Measurements from ENCODE around the gene COL1A1. TPM values are rescaled to one million over a fixed set of nuclear protein-coding genes. Genes with fewer than 3 reads are reported as not detected.

COL1A1 gene
- total and polyA plus RNA-seq, 5 donors from 2014 or later: 26.2 TPM; not detected in 4

- peaks cover 0 to 5% (median 0%) of the 10 kb centered on the region in 7 donors for H3K9me3 Mint-ChIP-seq
- peaks cover 22% of the 10 kb centered on the region for H3K4me1 ChIP-seq (ENCODE audit: control insufficient read depth, insufficient read depth, low read length, poor library complexity, severe bottlenecking)
Observed at GRCh38 chr17:50162466-50163254, 38.8 kb downstream of the COL1A1 start.

GRCh38 chr17:50161911-50162288, 39.5 kb downstream of the COL1A1 start:
- DNase-seq (no peak), ATAC-seq (ENCODE audit: low read depth in 2 of 2) (no peak)
- H3K9me3 ChIP-seq (ENCODE audit: control insufficient read depth in 2 of 2, low read length in 2 of 2): no peaks in the 10 kb centered on the region
- Mint-ChIP-seq H3K27ac (peak overlapping the region; percentile 62 to 84 (median 80)), H3K27me3 (peaks cover 9% of the 10 kb centered on the region), H3K36me3 (no peaks in the 10 kb centered on the region), H3K9me3 (peaks cover 0 to 5% (median 0%) of the 10 kb centered on the region in 7 donors), H3K4me1 (peaks cover 10 to 36% (median 22%) of the 10 kb centered on the region in 4 donors), H3K4me3 (peak overlapping the region in 3 of 4 donors; percentile 31 to 68 (median 52))
- no peak overlapping the region for H3K27ac ChIP-seq (ENCODE audit: insufficient read depth, low read length, poor library complexity, severe bottlenecking)
- no peaks in the 10 kb centered on the region for H3K27me3 ChIP-seq (ENCODE audit: control insufficient read depth, insufficient read depth, low read length)
- H3K4me1 ChIP-seq (ENCODE audit: control insufficient read depth, insufficient read depth, low read length, poor library complexity, severe bottlenecking): peaks cover 22% of the 10 kb centered on the region
- H3K4me3 ChIP-seq (ENCODE audit: low read depth, low read length): peak overlapping the region; percentile 80
- no peaks in the 10 kb centered on the region for H3K36me3 ChIP-seq (ENCODE audit: control insufficient read depth, insufficient read depth, low read length)

More at GRCh38 chr17:50162466-50163254, 38.8 kb downstream of the COL1A1 start:
- Mint-ChIP-seq H3K4me1 (peaks cover 10 to 31% (median 22%) of the 10 kb centered on the region in 4 donors), H3K4me3 (peak overlapping the region in 3 of 4 donors; percentile 24 to 43 (median 37)), H3K27ac (peak overlapping the region in 2 of 3 donors; percentile 12 to 70), H3K36me3 (no peaks in the 10 kb centered on the region), H3K27me3 (peaks cover 9% of the 10 kb centered on the region)
- DNase-seq (peak in 1 of 3 donors; percentile 12), ATAC-seq (ENCODE audit: low read depth in 2 of 2) (no peak)
- no peaks in the 10 kb centered on the region for H3K27me3 ChIP-seq (ENCODE audit: control insufficient read depth, insufficient read depth, low read length)
- H3K27ac ChIP-seq (ENCODE audit: insufficient read depth, low read length, poor library complexity, severe bottlenecking): no peak overlapping the region
- no peaks in the 10 kb centered on the region for H3K36me3 ChIP-seq (ENCODE audit: control insufficient read depth, insufficient read depth, low read length)
- no peaks in the 10 kb centered on the region for H3K9me3 ChIP-seq (ENCODE audit: control insufficient read depth in 2 of 2, low read length in 2 of 2)
- H3K4me3 ChIP-seq (ENCODE audit: low read depth, low read length): no peak overlapping the region

- Histone ChIP-seq H3K9me3 (ENCODE audit: control insufficient read depth in 2 of 2, low read length in 2 of 2) (no peaks in the 10 kb centered on the region), H3K4me3 (ENCODE audit: low read depth, low read length) (peak overlapping the region; percentile 80), H3K27ac (ENCODE audit: insufficient read depth, low read length, poor library complexity, severe bottlenecking) (peak overlapping the region; percentile 34), H3K27me3 (ENCODE audit: control insufficient read depth, insufficient read depth, low read length) (no peaks in the 10 kb centered on the region), H3K4me1 (ENCODE audit: control insufficient read depth, insufficient read depth, low read length, poor library complexity, severe bottlenecking) (peaks cover 22% of the 10 kb centered on the region), H3K36me3 (ENCODE audit: control insufficient read depth, insufficient read depth, low read length) (no peaks in the 10 kb centered on the region)
- H3K9me3 Mint-ChIP-seq: peaks cover 0 to 5% (median 0%) of the 10 kb centered on the region in 7 donors
- peaks cover 9% of the 10 kb centered on the region for H3K27me3 Mint-ChIP-seq
- H3K27ac Mint-ChIP-seq: peak overlapping the region; percentile 62 to 84 (median 80)
- H3K36me3 Mint-ChIP-seq: no peaks in the 10 kb centered on the region
- H3K4me3 Mint-ChIP-seq: peak overlapping the region; percentile 31 to 90 (median 60)
- DNase-seq: peak; percentile 90 to 94 (median 91)
- H3K4me1 Mint-ChIP-seq: peaks cover 10 to 36% (median 22%) of the 10 kb centered on the region in 4 donors
- peak; percentile 94 to 97 for ATAC-seq (ENCODE audit: low read depth in 2 of 2)
Observed at GRCh38 chr17:50161023-50161910, 40.2 kb downstream of the COL1A1 start.

GRCh38 chr17:50157891-50158290, 43.5 kb downstream of the COL1A1 start:
- ATAC-seq (ENCODE audit: low read depth in 2 of 2): peak in 1 of 2 donors; percentile 20
- H3K27me3 Mint-ChIP-seq: peaks cover 9% of the 10 kb centered on the region
- peak overlapping the region in 2 of 3 donors; percentile 46 to 86 for H3K27ac Mint-ChIP-seq
- H3K27me3 ChIP-seq (ENCODE audit: control insufficient read depth, insufficient read depth, low read length): no peaks in the 10 kb centered on the region
- DNase-seq: peak in 1 of 3 donors; percentile 87
- H3K36me3 Mint-ChIP-seq: no peaks in the 10 kb centered on the region
- no peak overlapping the region for H3K4me3 ChIP-seq (ENCODE audit: low read depth, low read length)
- H3K36me3 ChIP-seq (ENCODE audit: control insufficient read depth, insufficient read depth, low read length): no peaks in the 10 kb centered on the region
- no peaks in the 10 kb centered on the region for H3K9me3 ChIP-seq (ENCODE audit: control insufficient read depth in 2 of 2, low read length in 2 of 2)
- H3K9me3 Mint-ChIP-seq: peaks cover 0 to 1% (median 0%) of the 10 kb centered on the region in 7 donors
- H3K27ac ChIP-seq (ENCODE audit: insufficient read depth, low read length, poor library complexity, severe bottlenecking): no peak overlapping the region
- peaks cover 22% of the 10 kb centered on the region for H3K4me1 ChIP-seq (ENCODE audit: control insufficient read depth, insufficient read depth, low read length, poor library complexity, severe bottlenecking)
- H3K4me3 Mint-ChIP-seq: peak overlapping the region in 2 of 4 donors; percentile 8 to 66
- peaks cover 10 to 45% (median 27%) of the 10 kb centered on the region in 4 donors for H3K4me1 Mint-ChIP-seq

DNA sequence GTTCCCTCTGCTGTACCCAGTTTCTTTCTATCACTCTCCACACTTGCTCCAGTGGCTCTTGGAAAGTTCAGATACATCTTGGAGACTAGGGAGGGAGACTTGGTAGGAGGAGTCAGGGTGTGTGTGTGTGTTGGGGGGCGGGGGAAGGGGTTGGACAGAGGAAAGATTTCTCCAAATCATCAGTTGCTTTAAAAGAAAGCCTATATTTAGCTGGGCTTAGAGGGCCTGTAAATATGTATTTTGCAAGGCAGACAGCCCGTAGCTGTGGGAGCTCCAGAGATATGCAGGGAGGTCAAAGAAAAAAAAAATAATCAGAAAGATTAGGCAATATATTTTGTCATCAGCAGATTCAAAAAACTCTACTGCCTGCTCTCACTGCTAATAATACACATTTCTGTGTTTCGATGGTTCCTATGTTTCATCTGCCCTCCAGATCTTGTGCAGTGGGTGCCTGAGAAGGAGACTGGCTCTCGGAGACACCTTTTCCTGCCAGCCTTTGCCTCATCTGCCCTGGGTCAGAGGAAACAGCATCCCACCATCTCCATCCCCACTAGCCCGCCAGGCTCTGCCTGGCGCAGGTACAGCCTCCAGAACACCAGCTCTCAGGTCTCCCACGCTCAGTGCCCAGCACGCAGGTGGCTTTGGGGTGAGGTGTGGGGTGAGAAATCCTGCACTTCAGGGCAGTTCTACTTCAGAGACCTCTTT, 46.2 kb downstream of the COL1A1 start:
- H3K27ac Mint-ChIP-seq: no peak overlapping the region
- H3K27ac ChIP-seq (ENCODE audit: insufficient read depth, low read length, poor library complexity, severe bottlenecking): no peak overlapping the region
- no peaks in the 10 kb centered on the region for H3K9me3 ChIP-seq (ENCODE audit: control insufficient read depth in 2 of 2, low read length in 2 of 2)
- H3K27me3 Mint-ChIP-seq: peaks cover 5% of the 10 kb centered on the region
- no peaks in the 10 kb centered on the region for H3K36me3 Mint-ChIP-seq
- peaks cover 5 to 39% (median 20%) of the 10 kb centered on the region in 4 donors for H3K4me1 Mint-ChIP-seq
- peaks cover 21% of the 10 kb centered on the region for H3K4me1 ChIP-seq (ENCODE audit: control insufficient read depth, insufficient read depth, low read length, poor library complexity, severe bottlenecking)
- H3K36me3 ChIP-seq (ENCODE audit: control insufficient read depth, insufficient read depth, low read length): no peaks in the 10 kb centered on the region
- no peak for ATAC-seq (ENCODE audit: low read depth in 2 of 2)
- DNase-seq: no peak
- H3K4me3 Mint-ChIP-seq: peak overlapping the region in 1 of 4 donors; percentile 76
- H3K4me3 ChIP-seq (ENCODE audit: low read depth, low read length): no peak overlapping the region
- H3K9me3 Mint-ChIP-seq: peaks cover 0 to 1% (median 0%) of the 10 kb centered on the region in 7 donors
- no peaks in the 10 kb centered on the region for H3K27me3 ChIP-seq (ENCODE audit: control insufficient read depth, insufficient read depth, low read length)

GRCh38 chr17:50154604-50155003, 46.8 kb downstream of the COL1A1 start:
- Histone ChIP-seq H3K27me3 (ENCODE audit: control insufficient read depth, insufficient read depth, low read length) (no peaks in the 10 kb centered on the region), H3K36me3 (ENCODE audit: control insufficient read depth, insufficient read depth, low read length) (no peaks in the 10 kb centered on the region), H3K27ac (ENCODE audit: insufficient read depth, low read length, poor library complexity, severe bottlenecking) (no peak overlapping the region), H3K9me3 (ENCODE audit: control insufficient read depth in 2 of 2, low read length in 2 of 2) (no peaks in the 10 kb centered on the region), H3K4me1 (ENCODE audit: control insufficient read depth, insufficient read depth, low read length, poor library complexity, severe bottlenecking) (peaks cover 21% of the 10 kb centered on the region), H3K4me3 (ENCODE audit: low read depth, low read length) (no peak overlapping the region)
- H3K27me3 Mint-ChIP-seq: peaks cover 3% of the 10 kb centered on the region
- H3K4me1 Mint-ChIP-seq: peaks cover 5 to 39% (median 17%) of the 10 kb centered on the region in 4 donors
- H3K36me3 Mint-ChIP-seq: no peaks in the 10 kb centered on the region
- peaks cover 0 to 1% (median 0%) of the 10 kb centered on the region in 7 donors for H3K9me3 Mint-ChIP-seq
- H3K27ac Mint-ChIP-seq: peak overlapping the region in 1 of 3 donors; percentile 63
- DNase-seq (no peak), ATAC-seq (ENCODE audit: low read depth in 2 of 2) (no peak)
- peak overlapping the region in 1 of 4 donors; percentile 76 for H3K4me3 Mint-ChIP-seq
